ENCODE results near the gene YWHAB.

Gene YWHAB

GRCh38 chr20:44914924-44915323 lies 29.4 kb downstream of the YWHAB start:
- peak in 1 of 5 experiments; percentile 76 for DNase-seq

DNA sequence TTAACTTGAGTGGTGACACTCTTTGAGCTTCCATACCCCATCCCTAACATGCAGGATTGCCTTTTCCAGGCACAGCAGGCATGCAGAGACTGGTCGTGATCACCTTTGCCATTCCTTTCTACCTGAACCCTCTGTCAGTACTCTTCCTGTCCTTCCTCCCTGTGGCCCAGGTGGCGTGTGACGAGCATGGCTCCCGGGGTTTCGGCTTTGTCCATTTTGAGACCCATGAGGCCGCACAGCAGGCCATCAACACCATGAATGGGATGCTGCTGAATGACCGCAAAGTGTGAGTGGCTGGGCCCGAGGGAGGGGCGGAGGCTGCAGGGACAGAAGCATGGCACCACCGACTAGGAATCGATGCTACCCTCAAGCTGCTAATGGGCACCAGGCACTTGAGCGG lies 31.1 kb downstream of the YWHAB start:
- no peak for DNase-seq

DNA sequence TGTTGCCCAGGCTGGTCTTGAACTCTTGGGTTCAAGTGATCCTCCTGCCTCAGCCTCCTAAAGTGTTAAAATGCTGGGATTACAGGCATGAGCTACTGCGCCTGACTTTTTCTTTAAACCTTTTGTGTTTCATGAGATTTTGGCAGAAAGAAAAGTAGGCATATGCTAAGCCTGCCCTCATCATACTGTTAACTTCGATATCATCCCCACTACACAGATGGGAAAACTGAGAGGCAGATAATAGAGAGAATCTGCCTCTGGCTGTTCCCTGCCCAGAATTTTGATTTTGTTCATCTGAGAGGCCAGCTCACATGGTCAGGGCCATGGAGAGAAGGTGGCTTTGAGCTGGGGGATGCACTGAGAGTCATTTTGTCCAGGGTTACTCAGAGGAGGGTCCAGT lies 31.9 kb downstream of the YWHAB start:
- DNase-seq = no peak

DNA sequence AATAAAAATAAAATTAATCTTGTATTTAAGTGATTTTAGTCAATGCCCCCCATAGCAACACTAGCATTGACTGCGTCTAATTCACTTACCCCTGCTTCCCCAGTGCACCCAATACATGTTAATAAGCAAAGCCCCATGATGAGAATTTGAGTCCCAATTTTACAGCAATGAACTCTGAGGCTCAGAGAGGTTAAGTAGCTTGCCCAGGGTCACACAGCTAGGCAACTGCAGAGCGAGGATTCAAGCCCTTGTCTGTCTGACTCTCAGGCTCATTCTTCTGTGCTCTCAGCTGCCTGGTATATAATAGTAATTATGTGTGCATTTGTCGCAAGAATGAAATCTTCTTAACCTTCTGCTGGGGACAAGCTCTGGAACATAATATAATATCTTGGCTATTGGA lies 32.8 kb downstream of the YWHAB start:
- no peak for DNase-seq

- DNase-seq = no peak
Observed at GRCh38 chr20:44918761-44919160, 33.3 kb downstream of the YWHAB start.

GRCh38 chr20:44921447-44921846 lies 35.9 kb downstream of the YWHAB start:
- no peak for DNase-seq

- DNase-seq = no peak
Observed at GRCh38 chr20:44924541-44924940, 39.0 kb downstream of the YWHAB start.

GRCh38 chr20:44928595-44928994 lies 43.1 kb downstream of the YWHAB start:
- DNase-seq = no peak

GRCh38 chr20:44930517-44931168 lies 45.1 kb downstream of the YWHAB start:
- no peak for DNase-seq

- no peak for DNase-seq
Observed at GRCh38 chr20:44931911-44932310, 46.4 kb downstream of the YWHAB start.

- DNase-seq = no peak
Observed at GRCh38 chr20:44932916-44933315, 47.4 kb downstream of the YWHAB start.

GRCh38 chr20:44936510-44936909 lies 51.0 kb downstream of the YWHAB start:
- no peak for DNase-seq

DNA sequence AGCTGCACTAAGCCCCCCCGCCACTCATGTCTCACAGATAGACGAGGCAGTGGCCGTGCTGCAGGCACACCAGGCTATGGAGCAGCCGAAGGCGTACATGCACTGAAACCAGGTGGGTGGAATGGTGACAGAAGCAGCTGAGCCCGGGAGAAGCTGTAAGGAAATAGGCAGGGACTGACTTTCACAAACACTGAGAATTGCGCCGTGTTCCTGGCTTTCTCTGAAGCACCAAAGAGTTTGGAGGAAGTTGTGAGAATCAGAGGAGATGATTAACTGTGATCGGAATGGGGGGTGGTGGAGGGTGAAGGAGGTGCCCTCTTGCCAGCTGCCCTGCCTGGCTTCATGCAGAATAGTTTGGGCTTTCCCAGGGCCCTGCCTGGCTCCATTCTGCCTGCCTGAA lies 53.1 kb downstream of the YWHAB start:
- no peak for DNase-seq

DNA sequence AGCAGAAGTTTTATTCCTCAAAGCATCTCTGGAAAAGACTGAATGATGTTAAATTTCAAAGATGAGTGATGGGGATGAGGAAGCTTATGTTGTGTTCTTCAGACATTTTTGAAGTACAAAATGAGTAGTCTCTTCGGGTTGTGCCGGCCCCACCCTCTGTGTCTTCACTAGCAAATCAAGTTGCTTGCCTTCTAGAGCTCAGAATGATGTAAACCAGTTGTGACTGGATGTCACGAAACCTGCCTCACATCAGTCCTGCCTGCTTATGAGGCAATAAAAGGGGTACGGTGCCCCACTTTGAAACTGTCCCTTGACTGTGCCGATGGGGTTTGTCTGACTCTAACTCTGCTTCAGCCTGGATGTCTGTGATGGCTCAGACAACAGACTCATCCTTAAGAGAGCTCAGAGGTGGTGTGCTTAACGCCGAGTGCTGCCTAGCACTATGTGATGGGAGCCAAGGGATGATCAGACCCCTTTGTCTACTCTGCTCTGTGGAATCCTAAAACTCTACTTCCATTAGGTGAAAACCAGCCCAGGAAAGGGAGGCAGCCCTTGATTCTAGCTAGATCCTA lies 55.7 kb downstream of the YWHAB start:
- DNase-seq = no peak

DNA sequence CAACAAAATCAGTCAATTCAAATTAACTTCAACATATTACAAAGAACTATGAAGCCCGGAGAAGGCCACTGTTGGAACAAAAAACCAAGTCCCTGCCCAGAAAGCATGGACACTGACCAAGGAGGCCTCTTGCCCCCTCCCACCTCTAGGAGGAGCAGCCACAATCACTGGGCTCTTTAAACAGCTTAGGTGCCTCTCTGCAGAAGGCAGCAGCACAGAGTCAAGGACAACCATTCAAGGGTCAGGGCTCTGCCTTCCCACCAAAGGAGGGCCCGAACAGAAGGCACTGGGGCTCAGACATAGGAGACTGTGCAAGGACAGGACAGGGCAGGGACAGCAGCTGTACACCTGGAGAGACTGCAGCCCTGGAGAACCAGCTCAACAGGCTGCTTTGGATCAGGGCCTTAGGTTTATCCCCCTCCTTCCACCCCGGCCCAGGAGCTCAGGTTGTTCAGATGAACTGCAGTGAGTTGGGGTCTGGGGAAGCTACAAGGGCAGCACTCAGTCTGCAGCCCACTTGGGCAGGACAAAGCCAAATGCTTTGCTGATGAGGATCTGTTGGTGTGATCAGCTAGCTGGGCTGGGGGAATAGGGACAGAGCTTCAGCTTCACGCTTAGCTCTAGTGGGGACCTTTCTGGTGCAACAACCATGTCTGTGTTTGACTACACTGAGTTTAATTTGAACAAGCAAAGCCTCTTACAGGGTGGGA lies 56.9 kb downstream of the YWHAB start:
- DNase-seq = no peak

DNA sequence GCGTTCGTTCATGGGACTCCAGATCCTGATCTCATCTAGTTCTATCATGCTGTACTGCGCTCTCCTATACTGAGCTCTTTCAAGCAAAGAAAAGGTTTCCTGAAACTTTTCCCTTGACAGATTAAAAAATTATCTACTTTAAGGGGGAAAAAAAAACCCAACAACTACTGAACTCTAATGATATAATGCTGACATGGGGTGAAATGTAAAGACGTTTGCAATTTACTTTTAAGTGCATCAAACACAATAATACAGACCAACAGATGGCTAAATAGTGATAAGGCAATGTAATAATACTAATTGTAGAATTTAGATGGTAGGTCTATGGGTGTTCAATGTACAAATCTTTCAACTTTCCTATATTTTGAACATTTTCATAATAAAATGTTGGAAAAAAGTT lies 58.3 kb downstream of the YWHAB start:
- DNase-seq = no peak

GRCh38 chr20:44945261-44945660 lies 59.8 kb downstream of the YWHAB start:
- DNase-seq = no peak

DNA sequence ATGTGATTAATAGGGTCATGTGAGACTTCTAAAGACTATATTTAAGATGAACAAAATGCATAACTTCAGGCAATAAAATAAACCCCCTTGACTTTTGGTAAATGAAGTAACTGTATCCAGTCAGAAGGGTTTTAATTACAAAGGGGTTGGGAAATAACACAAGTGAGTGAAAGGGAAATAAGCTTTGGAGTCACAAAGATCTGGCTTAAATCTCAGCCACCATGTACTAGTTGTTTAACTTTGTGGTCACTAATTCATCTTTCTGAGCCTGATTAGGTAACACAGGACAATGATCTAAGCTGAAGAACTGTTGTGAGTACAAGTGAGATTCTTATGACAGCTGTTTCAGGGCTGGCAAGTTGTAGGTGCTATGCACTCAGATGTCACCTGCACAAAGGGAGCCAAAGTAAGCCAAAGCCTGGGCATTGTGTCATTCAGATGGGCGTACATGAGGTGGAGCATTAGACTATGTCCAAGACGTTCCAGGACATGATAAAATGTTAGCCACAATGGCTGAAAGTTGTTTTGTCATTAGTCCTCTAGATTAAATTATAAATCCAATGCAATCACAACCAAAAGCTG lies 60.9 kb downstream of the YWHAB start:
- DNase-seq = no peak

- no peak for DNase-seq
Observed at GRCh38 chr20:44948107-44948506, 62.6 kb downstream of the YWHAB start.

- DNase-seq = no peak
Observed at GRCh38 chr20:44948513-44948912, 63.0 kb downstream of the YWHAB start.

GRCh38 chr20:44950368-44950767 lies 64.9 kb downstream of the YWHAB start:
- no peak for DNase-seq

DNA sequence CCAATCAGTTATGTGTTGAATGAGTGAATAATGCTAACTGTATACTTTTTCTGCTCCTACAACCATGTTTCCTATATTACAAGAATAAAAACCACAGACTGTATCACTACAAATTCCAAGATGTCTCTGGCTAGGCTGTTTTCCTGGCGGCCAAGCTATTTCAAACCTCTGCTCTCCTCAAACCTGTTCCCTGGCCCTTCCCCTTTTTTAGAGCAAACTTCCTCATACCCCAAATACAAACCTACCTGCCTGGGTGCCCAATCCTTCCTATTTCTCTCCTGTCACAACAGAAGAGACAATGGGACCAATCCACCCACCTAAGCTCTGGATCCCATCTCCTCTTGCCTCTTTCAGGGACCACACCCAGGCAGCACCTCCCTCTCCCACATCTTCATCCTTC lies 67.2 kb downstream of the YWHAB start:
- DNase-seq = no peak

DNA sequence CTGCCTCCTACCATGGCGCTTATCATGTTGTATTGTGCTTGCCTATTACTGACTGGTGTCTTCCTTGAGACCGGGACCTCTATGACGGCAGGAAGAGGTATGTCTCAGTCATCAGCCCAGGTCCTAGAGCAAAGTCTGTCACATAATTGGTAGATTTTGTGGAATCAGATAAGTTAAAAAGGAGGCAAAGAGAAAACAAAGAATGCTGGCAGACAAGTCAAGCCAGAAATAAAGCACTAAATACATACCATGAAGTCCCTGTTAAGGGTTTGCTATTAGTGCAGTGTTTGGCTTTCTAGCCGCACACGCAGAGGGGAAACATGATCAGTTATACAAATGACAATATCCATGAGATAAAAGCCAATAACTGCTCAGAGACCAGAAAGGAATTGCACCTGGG lies 68.7 kb downstream of the YWHAB start:
- DNase-seq = no peak

DNA sequence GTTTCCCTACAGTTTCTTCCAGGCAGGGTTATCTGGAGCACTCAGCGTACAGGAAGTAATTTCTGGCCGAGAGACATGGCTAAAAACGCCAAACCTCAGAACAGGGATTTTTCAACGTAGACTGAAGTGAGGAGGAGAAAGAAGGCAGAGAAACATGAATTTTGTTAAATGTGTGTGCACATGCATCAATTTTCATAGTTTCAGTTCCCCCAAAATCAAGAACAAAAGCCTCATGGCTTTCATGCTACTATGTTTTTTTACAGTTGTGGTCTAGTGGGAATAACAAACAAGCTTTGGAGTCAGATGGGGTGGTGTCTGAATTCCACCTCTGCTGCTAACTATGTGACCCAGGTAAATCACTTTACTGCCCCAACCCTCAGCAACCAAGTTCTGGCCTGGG lies 69.8 kb downstream of the YWHAB start:
- no peak for DNase-seq
